ENCODE data around the gene KIF3C.
"Not testable (repeated sequence)": the region's sequence is repeated elsewhere in the genome, so short reads cannot be mapped to it uniquely, and the experiment has no call there.

KIF3C gene

DNA sequence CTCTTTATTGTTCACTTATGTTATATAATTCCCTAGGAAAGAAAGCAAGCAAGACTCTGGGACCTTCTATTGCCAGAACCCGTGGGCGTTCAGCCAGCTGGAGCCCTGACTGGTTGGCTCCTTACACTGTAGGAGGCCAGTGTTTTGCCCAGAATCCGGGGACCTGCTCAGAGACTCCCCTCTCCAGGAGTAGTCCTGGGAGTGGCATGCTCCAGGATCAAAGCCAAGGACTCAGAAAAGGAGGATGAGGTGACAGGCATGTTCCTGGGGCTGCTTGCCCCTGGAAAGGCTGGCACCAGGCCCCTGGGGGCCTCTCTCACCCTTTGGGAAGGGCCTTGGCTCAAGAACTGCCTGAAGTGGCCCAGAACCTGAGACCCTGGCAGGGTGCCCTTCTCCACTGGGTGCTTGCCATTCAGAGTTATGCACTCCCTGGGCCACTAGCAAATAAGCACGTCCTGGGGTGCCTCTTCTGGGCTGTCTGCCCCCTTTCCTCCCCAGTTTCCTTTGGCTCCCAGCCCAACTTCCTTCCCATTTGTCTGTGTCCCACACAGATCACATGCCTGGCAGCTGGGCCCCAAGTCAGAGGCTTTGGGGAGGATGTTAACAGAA, 19.6 kb upstream of the KIF3C start:
- Histone ChIP-seq H3K36me3 (no peaks in the 10 kb centered on the region), H3K4me3 (ENCODE audit: low read depth, low read length) (no peak overlapping the region), H3K4me1 (no peaks in the 10 kb centered on the region), H3K27me3 (no peaks in the 10 kb centered on the region), H3K9me3 (no peaks in the 10 kb centered on the region)
- TF ChIP-seq, protein P1, sequence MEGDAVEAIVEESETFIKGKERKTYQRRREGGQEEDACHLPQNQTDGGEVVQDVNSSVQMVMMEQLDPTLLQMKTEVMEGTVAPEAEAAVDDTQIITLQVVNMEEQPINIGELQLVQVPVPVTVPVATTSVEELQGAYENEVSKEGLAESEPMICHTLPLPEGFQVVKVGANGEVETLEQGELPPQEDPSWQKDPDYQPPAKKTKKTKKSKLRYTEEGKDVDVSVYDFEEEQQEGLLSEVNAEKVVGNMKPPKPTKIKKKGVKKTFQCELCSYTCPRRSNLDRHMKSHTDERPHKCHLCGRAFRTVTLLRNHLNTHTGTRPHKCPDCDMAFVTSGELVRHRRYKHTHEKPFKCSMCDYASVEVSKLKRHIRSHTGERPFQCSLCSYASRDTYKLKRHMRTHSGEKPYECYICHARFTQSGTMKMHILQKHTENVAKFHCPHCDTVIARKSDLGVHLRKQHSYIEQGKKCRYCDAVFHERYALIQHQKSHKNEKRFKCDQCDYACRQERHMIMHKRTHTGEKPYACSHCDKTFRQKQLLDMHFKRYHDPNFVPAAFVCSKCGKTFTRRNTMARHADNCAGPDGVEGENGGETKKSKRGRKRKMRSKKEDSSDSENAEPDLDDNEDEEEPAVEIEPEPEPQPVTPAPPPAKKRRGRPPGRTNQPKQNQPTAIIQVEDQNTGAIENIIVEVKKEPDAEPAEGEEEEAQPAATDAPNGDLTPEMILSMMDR (IDR thresholded peaks at IDR 0.05; ENCODE audit: low read depth, low read length): no peak
- DNase-seq: no peak

DNA sequence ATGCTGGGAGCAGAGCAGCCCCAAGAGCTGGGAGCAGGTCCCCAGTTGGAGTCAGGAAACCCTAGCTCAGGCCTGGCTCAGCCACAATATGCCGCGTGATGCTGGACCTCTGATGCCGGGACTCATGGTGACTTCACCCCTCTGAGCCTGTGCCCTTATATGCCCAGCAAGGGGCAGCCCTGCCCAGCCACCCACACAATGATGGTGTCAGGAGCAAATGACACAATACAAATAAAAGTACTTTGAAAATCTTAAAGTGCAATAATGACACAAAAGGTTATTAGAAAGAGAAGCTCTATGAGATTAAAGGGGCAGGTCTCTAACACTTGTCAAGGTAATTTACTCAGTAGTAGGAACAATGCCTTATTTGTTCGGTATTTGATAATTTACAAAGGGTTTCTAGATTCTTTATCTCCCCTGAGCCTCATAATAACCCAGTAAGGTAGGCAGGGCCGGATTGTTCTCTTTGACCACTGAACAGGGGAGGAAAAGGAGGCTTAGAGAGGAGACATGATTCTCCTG, 18.3 kb upstream of the KIF3C start:
- TF ChIP-seq, protein P1 (IDR thresholded peaks at IDR 0.05; ENCODE audit: low read depth, low read length): no peak
- no peaks in the 10 kb centered on the region for H3K9me3 ChIP-seq
- no peaks in the 10 kb centered on the region for H3K27me3 ChIP-seq
- no peak for DNase-seq
- H3K4me1 ChIP-seq: no peaks in the 10 kb centered on the region
- H3K36me3 ChIP-seq: no peaks in the 10 kb centered on the region
- no peak overlapping the region for H3K4me3 ChIP-seq (ENCODE audit: low read depth, low read length)

- not testable (repeated sequence) for DNase-seq; H3K36me3 ChIP-seq; H3K27me3 ChIP-seq; H3K4me3 ChIP-seq (ENCODE audit: low read depth, low read length); H3K4me1 ChIP-seq; H3K9me3 ChIP-seq
Measured at GRCh38 chr2:25999406-25999805, 17.1 kb upstream of the KIF3C start.

GRCh38 chr2:25998816-25999383, 16.6 kb upstream of the KIF3C start:
- H3K4me1 ChIP-seq; H3K36me3 ChIP-seq; H3K9me3 ChIP-seq; H3K4me3 ChIP-seq (ENCODE audit: low read depth, low read length); H3K27me3 ChIP-seq; DNase-seq: not testable (repeated sequence)

GRCh38 chr2:25996844-25997243, 14.5 kb upstream of the KIF3C start:
- H3K9me3 ChIP-seq: no peaks in the 10 kb centered on the region
- DNase-seq: no peak
- H3K4me1 ChIP-seq: peaks cover 2% of the 10 kb centered on the region; the same call in 1 of the 2 replicates
- no peaks in the 10 kb centered on the region for H3K27me3 ChIP-seq
- TF ChIP-seq, protein P1 (IDR thresholded peaks at IDR 0.05; ENCODE audit: low read depth, low read length): no peak
- no peaks in the 10 kb centered on the region for H3K36me3 ChIP-seq
- H3K4me3 ChIP-seq (ENCODE audit: low read depth, low read length): no peak overlapping the region

GRCh38 chr2:25994509-25994908, 12.2 kb upstream of the KIF3C start:
- TF ChIP-seq, protein P1 (IDR thresholded peaks at IDR 0.05; ENCODE audit: low read depth, low read length): no peak
- Histone ChIP-seq H3K27me3 (no peaks in the 10 kb centered on the region), H3K4me3 (ENCODE audit: low read depth, low read length) (no peak overlapping the region), H3K36me3 (no peaks in the 10 kb centered on the region), H3K9me3 (no peaks in the 10 kb centered on the region), H3K4me1 (peaks cover 5% of the 10 kb centered on the region; the same call in 1 of the 2 replicates)
- no peak for DNase-seq

DNA sequence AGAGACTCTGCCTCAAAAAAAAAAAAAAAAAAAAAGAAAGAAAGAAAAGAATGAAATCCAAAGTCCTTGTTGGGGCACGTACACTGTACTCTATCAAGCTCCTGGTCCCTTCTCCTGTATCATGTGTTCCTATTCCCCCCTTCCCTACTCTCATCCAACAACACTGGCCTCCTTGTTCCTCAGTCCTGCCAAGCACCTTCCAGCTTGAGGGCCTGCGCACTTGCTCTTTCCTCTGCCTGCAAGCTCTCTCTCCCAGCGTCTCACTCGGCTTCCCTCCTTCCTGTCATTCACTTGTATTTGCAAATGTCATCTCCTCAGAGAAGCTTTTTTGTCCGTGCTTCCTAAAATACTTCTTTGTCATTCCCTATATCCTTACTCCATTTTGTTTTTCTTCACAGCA, 10.8 kb upstream of the KIF3C start:
- no peaks in the 10 kb centered on the region for H3K27me3 ChIP-seq
- TF ChIP-seq, protein P1 (IDR thresholded peaks at IDR 0.05; ENCODE audit: low read depth, low read length): no peak
- H3K4me3 ChIP-seq (ENCODE audit: low read depth, low read length): no peak overlapping the region
- no peak for DNase-seq
- H3K36me3 ChIP-seq: no peaks in the 10 kb centered on the region
- peaks cover 5% of the 10 kb centered on the region; the same call in 1 of the 2 replicates for H3K4me1 ChIP-seq
- no peaks in the 10 kb centered on the region for H3K9me3 ChIP-seq

Data from BE2C (cell line).